HG02885 (cell line): Measurements from ENCODE around the gene PLPPR4.

Experiments
- ATAC-seq: cut with Tn5 transposase; IDR thresholded peaks from one replicate; pipeline ENCODE4 v1.9.1; 2021; ENCODE audit warnings: mild to moderate bottlenecking; ENCODE audit not compliant: unreplicated experiment, poor library complexity

Gene PLPPR4

GRCh38 chr1:99332561-99332960 is 68.3 kb downstream of the PLPPR4 start:
- no peak for ATAC-seq

- no peak for ATAC-seq
Measured at GRCh38 chr1:99334991-99335390, 70.7 kb downstream of the PLPPR4 start.

- ATAC-seq: no peak
Measured at GRCh38 chr1:99347041-99347684, 82.9 kb downstream of the PLPPR4 start.

GRCh38 chr1:99348397-99349132 is 84.3 kb downstream of the PLPPR4 start:
- no peak for ATAC-seq

- no peak for ATAC-seq
Measured at GRCh38 chr1:99352821-99353220, 88.5 kb downstream of the PLPPR4 start.

- no peak for ATAC-seq
Measured at GRCh38 chr1:99358770-99359169, 94.5 kb downstream of the PLPPR4 start.
